Right hindlimb (tissue), 1 donor: ENCODE results near the gene CALHM3.
"Not testable (repeated sequence)": the region's sequence is repeated elsewhere in the genome, so short reads cannot be mapped to it uniquely, and the experiment has no call there.

ENCODE experiments used
- DNase-seq: peaks from one replicate; pipeline ENCODE4 v3.0.0-alpha.2; 2018

CALHM3 gene, protein sequence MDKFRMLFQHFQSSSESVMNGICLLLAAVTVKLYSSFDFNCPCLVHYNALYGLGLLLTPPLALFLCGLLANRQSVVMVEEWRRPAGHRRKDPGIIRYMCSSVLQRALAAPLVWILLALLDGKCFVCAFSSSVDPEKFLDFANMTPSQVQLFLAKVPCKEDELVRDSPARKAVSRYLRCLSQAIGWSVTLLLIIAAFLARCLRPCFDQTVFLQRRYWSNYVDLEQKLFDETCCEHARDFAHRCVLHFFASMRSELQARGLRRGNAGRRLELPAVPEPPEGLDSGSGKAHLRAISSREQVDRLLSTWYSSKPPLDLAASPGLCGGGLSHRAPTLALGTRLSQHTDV

DNA sequence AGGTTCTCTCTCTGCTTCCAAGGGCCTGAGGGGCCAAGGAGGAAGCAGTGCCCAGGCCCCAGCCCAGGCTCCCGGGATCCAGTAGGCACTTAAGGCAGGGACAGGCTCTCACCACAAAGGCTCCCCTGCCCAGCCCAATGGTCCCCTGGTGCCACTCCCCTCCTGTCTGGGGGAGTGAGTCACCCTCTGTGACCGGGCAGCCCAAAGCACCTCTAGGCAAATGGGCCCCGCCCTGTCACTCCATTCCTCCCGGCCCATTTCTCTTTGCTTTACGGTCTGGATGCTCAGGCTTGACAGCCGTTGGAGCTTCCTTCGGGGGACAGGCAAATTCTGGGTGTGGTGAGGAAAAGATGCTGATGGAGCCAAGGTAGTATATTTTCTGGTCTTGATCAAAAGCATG is at the start of gene CALHM3:
Gene CALHM3, minus strand, starts transcription at position 106 of the 400 bp plus-strand sequence. CDS start 208 bp downstream, outside the sequence.
- DNase-seq, result no peak

DNA sequence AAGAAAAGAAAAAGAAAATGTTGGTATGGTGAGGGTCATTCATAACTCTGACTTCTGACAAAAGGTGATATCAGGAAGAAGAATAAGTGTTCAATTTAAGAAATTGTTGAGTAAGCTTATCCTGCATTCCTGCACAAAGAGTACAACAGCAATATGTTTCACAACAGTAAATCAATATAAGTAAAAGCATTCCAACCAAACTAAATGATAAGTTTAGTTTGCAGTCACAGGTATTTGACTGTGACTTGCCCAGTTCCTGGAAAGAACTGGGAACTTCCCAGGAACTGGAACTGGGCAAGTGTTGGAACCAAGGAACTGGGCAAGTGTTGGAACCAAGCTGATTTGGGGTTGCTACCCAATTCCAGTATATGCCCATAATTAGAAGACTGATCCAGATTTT is 49.5 kb upstream of the CALHM3 start:
- no peak for DNase-seq

DNA sequence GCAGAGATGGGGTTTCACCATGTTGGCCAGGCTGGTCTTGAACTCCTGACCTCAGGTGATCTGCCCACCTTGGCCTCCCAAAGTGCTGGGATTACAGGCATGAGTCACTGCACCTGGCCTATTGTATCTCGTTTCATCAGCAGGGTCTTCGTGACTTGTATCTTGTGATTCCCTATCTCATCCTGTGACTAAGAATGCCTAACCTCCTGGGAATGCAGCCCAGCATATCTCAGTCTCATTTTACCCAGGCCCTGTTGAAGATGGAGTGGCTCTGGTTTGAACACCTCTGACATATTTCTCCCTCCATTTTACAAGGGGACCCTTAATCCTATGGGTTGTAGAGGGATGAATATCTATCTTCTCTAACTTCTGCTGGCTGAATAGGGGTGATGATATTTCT is 48.4 kb upstream of the CALHM3 start:
- DNase-seq, result not testable (repeated sequence)

DNA sequence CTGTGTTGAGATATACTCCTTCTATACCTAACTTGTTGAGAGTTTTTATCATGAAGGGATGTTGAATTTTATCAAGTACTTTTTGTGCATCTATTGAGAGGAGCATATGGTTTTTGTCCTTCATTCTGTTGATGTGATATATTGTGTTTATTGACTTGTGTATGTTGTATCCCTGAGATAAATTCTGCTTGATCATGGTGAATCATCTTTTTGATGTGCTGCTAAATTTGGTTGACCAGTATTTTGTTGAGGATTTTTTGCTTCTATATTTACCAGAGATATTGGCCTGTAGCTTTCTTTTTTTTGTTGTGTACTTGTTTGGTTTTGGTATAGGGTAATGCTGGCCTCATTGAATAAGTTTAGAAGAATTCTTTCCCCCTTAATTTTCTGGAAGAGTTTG is 46.9 kb upstream of the CALHM3 start:
- DNase-seq, result no peak

DNA sequence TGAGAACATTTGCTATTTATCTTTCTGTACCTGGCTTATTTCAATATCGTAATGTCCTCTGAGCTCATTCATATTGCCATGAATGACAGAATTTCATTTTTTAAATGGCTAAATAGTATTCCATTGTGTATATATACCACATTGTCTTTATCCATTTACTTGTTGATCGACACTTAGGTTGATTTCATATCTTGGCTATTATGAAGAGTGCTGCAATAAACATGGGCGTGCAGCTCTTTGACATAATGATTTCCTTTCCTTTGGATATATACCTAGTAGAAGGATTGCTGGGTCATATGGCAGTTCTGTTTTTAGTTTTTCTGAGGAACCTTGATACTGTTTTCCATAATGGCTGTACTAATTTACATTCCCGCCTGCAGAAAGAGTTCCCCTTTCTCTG is 44.6 kb upstream of the CALHM3 start:
- no peak for DNase-seq

DNA sequence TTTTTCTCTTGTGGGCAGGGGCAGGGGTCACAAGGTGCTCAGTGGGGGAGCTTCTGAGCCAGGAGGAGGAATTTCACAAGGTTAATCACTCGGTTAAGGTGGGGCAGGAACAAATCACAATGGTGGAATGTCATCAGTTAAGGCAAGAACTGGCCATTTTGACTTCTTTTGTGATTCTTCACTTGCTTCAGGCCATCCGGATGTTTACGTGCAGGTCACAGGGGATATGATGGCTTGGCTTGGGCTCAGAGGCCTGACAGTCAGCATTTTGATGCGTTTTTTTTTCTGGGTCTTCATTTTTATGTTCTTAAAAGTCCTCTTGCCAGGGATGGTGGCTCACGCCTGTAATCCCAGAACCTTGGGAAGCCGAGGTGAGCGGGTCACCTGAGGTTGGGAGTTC is 43.0 kb upstream of the CALHM3 start:
- DNase-seq, result not testable (repeated sequence)

DNA sequence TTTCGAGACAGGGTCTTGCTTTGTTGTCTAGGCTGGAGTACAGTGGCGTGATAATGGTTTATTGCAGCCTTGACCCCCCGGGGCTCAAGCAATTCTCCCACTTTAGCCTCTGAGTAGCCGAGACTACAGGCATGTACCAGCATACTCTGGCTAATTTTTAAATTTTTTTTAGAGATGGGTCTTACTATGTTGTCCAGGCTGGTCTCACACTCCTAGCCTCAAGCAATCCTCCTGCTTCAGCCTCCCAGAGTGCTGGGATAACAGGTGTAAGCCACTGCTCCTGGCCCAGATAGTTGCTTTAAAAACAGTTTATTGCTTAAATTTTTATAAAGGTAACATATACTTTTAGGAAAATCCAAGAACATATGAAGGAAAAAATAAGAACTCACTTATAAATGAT is 40.8 kb upstream of the CALHM3 start:
- DNase-seq, result no peak

DNA sequence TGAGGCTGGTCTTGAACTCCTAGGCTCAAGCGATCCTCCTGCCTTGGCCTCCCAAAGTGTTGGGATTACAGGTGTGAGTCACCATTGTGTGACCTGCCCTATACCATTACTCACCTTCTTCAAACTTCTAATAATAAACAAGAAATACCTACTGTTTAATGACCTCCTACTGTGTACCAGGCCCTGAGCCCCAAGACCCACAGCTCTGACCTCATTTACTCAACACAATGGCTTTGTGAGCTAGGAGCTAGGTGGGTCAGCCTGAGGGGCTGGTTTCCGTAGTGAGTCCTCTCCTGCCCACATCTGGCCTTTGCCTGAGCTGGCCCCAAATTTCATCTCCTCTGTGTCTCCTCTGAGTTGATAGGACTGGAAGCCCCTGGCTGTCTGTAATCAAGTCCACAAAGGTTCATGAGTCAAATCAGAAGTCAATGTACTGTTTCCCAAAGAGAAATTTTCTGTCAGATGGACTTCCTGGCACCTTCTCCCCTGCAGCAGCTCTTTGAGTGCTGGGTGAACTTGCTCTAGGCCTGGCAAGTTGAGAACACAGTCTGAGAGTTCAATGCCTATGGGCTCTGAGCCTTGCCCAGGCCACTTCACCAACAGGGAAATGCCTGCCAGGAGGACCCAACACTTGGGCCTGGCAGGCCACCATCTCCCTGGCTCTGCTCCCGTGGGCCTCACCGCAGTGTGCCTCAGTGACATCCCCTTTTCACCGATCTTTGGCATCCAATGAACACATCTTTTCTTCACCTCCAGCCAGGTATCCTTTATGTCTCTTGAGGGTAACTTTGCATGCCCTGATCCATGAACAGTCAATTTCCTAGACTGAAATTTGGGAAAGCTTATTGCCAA is 38.4 kb upstream of the CALHM3 start:
- no peak for DNase-seq

DNA sequence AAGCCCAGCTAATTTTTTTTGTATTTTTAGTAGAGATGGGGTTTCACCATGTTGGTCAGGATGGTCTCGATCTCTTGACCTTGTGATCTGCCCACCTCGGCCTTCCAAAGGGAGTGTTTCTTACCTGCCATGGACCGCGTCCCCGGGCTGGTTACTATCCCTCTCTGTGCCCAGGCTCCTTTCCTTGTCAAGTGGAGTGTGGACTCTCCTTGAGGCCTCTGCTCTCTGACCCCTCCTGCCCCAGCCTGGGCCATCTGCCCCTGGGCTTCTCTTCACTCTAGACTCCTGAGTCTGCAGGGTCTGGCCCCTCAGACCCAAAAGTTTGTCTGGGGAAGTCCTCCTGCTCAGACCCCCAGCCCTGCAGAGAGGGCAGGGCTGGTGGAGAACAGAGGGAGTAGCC is 35.2 kb upstream of the CALHM3 start:
- DNase-seq, result no peak

DNA sequence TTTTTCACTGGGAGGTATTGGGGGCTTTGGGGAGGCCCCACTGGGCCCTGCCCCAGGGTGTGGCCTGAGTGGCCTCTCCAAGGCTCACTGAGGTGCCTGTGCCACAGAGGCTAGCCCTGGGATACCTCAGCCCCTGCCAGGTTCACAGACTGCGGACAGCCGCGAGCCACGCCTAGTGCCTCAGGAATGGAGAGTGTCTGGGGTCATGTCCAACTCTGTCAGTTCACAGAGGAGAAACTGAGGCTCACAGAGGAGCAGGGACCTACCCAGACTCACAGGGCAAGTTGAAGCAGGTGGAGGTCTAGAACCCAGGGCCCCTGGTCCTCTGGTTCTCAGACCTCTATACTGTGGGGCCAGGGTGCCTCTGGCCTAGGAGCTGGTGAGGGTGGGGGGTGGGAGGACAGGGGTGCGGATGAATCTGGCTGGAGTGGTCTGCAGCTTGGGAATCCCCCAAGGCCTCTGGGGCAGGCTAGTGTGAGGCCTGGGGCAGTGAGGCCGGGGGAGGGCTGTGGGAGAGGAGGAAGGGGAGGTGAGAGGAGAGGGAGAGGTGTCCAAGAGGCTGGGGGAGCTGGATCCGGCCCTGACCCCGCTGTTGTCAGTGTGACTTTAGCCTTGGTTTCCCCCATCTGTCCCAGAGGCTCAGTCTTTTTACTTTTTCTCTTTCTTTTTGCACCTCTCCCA is 34.5 kb upstream of the CALHM3 start:
- no peak for DNase-seq

DNA sequence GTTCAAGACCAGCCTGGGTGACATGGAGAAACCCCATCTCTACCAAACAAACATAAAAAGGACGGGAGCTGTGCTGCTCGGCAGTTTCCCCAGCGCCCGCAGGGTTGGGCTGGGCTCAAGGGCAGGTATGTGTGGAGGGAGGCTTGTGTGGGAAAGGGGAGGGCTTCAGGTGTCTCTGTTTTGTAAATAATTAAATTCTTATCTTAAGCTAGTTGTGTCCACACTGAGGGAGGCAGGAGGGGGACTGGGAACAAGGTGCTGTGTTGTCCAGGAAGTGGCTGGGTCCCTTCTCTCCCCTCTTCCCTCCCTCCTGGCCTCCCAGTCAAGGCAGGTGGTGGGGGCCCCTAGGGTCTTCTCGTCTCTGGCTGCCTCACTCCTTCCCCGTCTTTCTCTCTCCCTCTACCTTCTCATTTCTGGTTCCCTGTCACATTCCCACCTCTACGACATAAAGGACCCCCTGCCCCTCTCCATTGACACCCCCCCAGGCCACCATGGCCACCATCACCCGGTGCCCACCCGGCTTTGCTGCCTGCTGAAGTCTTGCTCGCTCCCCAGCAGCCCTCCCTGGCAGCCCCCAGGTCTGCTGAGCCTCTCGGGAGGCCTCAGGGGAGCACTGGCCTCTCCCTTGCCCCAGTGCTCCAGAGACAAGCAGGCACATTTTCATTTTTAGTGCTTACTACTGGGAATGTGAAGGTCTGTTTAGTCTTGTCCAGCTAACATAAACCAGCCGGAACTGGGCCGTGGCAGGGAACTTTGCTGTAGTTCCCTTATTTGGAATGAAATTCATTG is 33.7 kb upstream of the CALHM3 start:
- no peak for DNase-seq

DNA sequence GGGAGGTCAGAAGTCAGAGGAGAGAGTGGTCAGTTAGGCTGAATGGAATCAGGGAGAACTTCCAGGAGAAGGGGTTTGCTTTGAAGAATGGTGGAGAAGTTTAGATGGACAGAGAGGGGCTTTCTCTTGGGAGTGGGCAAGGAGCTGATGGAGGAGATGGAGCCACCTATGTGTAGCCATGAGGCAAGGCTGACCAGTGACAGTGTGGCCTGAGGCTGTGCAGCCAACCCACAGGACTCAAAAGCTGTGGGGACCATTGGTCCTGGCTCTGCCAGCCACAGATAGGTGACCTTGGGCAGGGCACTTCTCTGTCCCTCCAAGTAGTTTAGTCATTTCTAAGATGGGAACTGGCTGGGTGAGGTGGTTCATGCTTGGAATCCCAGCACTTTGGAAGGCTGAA is 33.1 kb upstream of the CALHM3 start:
- DNase-seq, result no peak

DNA sequence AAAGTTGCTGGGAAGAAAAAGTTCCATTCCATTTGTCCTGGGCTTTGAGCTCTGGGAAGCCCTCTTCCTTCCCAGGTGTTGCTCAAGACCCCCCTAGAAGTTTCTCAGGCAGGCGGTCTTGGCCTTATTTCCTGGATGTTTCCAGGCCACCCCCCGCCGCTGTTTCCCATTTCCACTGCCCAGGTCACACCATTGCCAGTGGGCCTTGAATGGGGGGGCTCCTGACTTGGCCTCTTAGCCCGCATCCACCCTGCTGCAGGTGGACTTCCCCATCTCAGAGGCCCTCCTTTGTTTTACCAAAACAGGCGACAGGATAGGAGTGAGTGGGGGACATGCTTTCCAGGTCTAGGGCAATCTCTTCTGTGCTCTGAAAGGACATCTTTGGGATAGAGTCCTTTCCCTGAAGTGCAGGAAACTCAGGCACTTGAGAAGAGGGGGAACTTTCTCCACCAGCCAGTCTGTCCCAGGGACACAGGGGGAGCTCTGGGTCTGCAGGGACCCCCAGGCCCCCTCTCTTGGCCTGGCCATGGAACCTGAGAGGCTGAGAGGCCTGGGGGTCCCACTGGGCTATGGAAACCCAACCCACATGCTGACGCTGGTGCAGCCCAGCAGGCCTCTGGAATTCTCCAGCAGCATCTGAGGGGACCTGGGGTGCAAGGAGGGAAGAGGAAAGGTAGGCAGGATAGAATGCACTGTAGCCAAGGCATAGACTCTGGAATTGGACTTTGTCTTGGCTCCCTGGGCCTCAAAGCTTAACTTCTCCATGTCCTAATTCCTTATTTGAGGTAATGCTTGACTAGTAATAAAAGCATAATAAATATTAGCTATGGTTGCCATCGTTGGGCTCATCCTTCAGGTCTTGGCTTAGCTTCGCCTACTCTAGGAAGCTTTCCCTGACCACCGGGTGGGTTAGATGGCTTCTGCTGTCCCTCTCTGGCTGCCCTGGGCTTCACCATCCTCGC is 32.0 kb upstream of the CALHM3 start:
- no peak for DNase-seq

DNA sequence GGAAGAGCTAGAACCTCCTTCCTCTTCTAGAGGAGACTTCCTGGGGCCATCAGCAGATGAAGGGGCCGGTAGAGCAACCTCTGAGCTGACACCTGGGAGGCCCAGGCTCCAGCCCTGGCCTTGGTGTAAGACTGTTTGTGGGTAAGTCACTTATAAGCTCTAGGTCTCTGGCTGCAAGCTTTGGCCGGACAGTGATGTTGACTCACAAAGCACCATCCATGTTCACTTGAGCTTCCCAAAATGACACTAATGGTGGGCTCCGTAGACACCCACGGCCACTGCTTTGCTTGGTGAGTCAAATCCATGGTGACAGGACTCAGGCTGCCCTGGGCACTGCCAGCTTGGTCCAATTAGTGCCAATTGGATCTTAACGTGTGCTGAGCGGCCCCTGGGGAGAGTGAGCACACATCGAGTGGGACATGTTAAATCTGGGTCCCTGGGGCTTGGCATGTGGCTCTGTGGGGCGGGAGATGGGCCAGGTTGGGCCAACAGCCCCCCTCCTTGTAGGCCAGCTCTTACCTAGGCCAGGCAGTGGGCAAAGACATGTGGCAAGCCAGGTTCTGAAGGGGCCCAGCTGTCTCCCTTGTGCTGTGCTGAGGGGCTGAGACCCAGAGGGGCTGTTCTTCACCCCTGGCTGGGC is 31.1 kb upstream of the CALHM3 start:
- no peak for DNase-seq

DNA sequence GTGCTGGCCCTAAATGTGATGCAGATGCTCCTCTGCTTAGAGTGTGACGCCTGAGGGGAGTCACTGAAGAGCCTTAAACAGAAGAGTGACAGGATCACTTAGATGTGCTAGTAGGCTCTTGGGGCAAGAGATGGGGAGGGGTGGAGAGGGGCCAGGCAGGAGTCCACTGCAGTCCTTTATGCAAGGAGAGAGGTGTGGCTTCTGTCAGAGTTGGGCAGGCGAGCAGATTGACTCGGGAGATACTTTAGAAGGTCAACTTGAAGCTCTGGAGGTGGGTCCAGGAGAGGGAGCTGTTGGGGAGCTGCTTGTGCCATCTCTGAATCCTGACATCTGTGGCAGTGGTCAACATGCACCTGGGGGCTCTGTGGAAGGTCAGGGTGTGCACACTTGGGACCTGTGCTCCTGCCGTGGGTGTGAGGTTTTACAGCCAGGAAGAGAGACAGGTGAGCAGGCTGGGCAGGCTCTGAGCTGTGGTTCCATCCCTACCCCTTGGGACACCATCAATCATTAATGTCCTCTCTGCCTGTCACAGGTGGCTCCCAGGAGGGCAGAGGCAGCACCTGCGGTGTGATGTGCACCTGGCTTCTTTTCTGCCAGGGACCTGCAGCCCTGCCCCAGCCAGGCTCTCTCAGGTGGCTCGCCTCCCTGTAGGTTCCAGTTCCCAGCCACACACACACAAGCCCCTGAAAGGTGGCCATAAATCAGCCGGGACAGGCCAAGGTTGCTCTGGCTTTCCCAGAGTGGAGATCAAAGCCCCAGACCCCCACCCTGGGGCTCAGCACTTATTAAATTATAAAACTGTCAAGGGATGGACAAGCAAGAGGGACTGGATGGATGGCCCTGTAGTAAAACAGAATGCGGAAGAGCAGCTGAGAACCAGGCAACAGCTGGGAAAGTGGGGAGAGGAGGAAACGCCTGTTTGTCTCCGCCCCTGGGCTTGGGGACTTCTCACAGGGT is 28.5 kb upstream of the CALHM3 start:
- DNase-seq, result no peak

DNA sequence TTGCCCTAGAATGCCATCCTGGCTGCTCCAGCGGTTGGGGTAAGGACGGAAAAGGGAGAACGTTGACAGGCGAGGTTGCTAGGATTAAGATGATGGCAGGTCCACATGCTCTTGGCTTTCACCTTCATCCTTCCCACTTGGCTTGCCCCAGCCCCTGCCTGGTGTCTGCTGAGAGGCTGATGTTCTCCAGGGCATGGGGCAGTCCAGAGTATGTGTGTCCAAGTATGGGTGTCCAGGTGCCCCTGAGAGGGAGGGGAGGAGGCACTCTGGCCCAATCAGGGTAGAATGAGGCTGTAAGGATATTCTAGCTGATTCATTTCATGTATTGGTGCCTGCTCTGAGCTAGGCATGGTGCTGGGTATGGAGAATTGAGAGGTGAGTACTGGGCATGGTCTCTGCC is 27.0 kb upstream of the CALHM3 start:
- no peak for DNase-seq

DNA sequence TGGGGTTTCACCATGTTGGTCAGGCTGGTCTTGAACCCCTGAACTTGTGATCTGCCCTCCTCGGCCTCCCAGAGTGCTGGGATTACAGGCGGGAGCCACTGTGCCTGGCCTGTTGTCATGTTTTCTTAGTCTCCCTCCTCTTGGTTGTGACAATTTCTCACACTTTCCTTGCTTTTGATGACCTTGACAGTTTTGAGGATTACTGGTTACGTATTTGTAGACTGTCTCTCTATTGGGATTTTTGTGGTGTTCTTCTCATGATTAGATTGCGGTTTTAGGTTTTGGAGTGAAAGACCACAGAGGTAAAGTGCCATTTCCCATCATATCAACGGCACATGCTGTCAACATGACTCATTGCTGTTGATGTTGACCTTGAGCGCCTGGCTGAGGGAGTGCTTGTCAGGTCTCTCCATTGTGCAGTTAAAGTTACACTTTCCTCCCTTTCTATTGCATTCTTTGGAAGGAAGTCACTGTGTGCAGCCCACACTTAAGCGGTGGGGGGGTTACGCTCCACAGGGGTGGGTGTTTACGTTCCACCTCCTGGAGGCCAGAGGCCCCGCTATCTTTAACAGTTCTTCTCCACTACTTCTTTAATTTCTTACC is 25.2 kb upstream of the CALHM3 start:
- no peak for DNase-seq

DNA sequence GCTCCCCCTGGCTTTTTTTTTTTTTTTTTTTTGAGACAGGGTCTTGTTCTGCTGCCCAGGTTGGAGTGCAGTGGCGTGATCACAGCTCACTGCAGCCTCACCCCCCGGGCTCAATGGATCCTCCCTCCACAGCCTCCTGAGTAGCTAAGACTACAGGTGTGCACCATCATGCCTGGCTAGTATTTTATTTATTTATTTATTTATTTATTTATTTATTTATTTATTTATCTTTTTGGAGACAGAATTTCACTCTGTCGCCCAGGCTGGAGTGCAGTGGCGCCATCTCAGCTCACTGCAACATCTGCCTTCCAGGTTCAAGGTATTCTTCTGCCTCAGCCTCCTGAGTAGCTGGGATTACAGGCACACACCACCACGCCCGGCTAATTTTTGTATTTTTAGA is 24.7 kb upstream of the CALHM3 start:
- not testable (repeated sequence) for DNase-seq
